HCT116 (cell line): ENCODE data around the gene TAF1L.

Source experiments
- POLR2A ChIP-seq: IDR thresholded peaks from 2 replicates; pipeline ENCODE4 v1.7.0; 2011; ENCODE audit warnings: borderline replicate concordance; ENCODE audit not compliant: insufficient read depth, insufficient read length; ENCODE audit errors: extremely low read depth
- TF ChIP-seq, protein P1 (sequence below), 3 experiments: fragments of 200-600 bp in 1 of 3; sonication (generic) in 1 of 3; IDR thresholded peaks in 2 of 3; conservative IDR thresholded peaks in 1 of 3; 2 replicates each; pipeline ENCODE4 v1.5.1; 2012 to 2017; ENCODE audit warnings: low read depth in 2 of 3, low read length in 2 of 3, antibody characterized with exemption in 1 of 3, borderline replicate concordance in 1 of 3, control low read depth in 1 of 3, mild to moderate bottlenecking in 1 of 3, mixed read lengths in 1 of 3, mixed run types in 1 of 3, moderate library complexity in 1 of 3; ENCODE audit not compliant: insufficient read depth in 1 of 3

DNA sequence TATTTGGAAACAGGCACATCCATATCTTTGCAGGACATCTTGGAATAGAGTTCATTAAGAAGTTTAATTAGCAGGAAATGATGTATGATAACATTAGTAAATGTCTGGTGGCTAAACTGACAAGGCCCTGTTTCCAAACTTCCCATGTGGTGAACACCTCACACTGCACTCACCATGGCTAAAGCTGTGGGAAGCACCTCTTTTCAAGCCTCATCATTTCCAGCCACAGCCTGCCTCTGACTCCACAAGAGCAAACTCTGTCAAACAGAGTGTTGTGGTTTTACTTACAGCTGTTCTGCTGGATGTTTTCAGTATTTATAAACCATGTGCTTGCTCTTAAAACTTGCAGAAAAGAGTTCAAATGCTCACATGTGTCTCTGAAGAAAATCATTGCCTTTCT lies 47.6 kb downstream of the TAF1L start:
- TF ChIP-seq, protein P1, sequence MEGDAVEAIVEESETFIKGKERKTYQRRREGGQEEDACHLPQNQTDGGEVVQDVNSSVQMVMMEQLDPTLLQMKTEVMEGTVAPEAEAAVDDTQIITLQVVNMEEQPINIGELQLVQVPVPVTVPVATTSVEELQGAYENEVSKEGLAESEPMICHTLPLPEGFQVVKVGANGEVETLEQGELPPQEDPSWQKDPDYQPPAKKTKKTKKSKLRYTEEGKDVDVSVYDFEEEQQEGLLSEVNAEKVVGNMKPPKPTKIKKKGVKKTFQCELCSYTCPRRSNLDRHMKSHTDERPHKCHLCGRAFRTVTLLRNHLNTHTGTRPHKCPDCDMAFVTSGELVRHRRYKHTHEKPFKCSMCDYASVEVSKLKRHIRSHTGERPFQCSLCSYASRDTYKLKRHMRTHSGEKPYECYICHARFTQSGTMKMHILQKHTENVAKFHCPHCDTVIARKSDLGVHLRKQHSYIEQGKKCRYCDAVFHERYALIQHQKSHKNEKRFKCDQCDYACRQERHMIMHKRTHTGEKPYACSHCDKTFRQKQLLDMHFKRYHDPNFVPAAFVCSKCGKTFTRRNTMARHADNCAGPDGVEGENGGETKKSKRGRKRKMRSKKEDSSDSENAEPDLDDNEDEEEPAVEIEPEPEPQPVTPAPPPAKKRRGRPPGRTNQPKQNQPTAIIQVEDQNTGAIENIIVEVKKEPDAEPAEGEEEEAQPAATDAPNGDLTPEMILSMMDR (IDR thresholded peaks at IDR 0.05 in 2 of 3, conservative IDR thresholded peaks at IDR 0.05 in 1 of 3; ENCODE audit: borderline replicate concordance in 1 of 3, insufficient read depth in 1 of 3, low read depth in 2 of 3, low read length in 2 of 3): no peak
- no peak for TF ChIP-seq POLR2A
